NCI-H146 (cell line): ENCODE results near the gene OPN1MW.
"Not testable (repeated sequence)": the region's sequence is repeated elsewhere in the genome, so short reads cannot be mapped to it uniquely, and the experiment has no call there.

Source experiments
- DNase-seq: peaks from one replicate; lab custom pipeline; 2025; lab: John Stamatoyannopoulos, UW

Gene OPN1MW

GRCh38 chrX:154182296-154182695 is at the start of gene OPN1MW:
TSS of gene OPN1MW (plus strand) at chrX:154182596. CDS start at chrX:154182678, 82 bp downstream.
- DNase-seq, result not testable (repeated sequence)

GRCh38 chrX:154135458-154136229 is 46.8 kb upstream of the OPN1MW start:
- DNase-seq, result no peak

- DNase-seq, result peak; percentile 52
Observed at GRCh38 chrX:154136627-154137161, 45.7 kb upstream of the OPN1MW start.

- DNase-seq, result no peak
Observed at GRCh38 chrX:154138857-154139256, 43.5 kb upstream of the OPN1MW start.

GRCh38 chrX:154140206-154140605 is 42.2 kb upstream of the OPN1MW start:
- DNase-seq, result no peak

GRCh38 chrX:154140742-154141141 is 41.7 kb upstream of the OPN1MW start:
- no peak for DNase-seq

- DNase-seq, result no peak
Observed at GRCh38 chrX:154142386-154142785, 40.0 kb upstream of the OPN1MW start.

GRCh38 chrX:154142950-154143745 is 39.2 kb upstream of the OPN1MW start:
- DNase-seq, result no peak

- not testable (repeated sequence) for DNase-seq
Observed at GRCh38 chrX:154144010-154144409, 38.4 kb upstream of the OPN1MW start, which contains the start of gene OPN1LW. TSS of gene OPN1LW (plus strand) at chrX:154144243. CDS start at chrX:154144284, 41 bp downstream.

- DNase-seq, result not testable (repeated sequence)
Observed at GRCh38 chrX:154151030-154151429, 31.4 kb upstream of the OPN1MW start.

- not testable (repeated sequence) for DNase-seq
Observed at GRCh38 chrX:154156221-154156620, 26.2 kb upstream of the OPN1MW start.

GRCh38 chrX:154157207-154157606 is 25.2 kb upstream of the OPN1MW start:
- not testable (repeated sequence) for DNase-seq

- DNase-seq, result not testable (repeated sequence)
Observed at GRCh38 chrX:154159345-154159744, 23.1 kb upstream of the OPN1MW start.

- DNase-seq, result not testable (repeated sequence)
Observed at GRCh38 chrX:154164902-154165301, 17.5 kb upstream of the OPN1MW start.

- not testable (repeated sequence) for DNase-seq
Observed at GRCh38 chrX:154168384-154168783, 14.0 kb upstream of the OPN1MW start.

- DNase-seq, result not testable (repeated sequence)
Observed at GRCh38 chrX:154172535-154172943, 9.9 kb upstream of the OPN1MW start.

GRCh38 chrX:154174356-154174755 is 8.0 kb upstream of the OPN1MW start:
- DNase-seq, result not testable (repeated sequence)

- DNase-seq, result not testable (repeated sequence)
Observed at GRCh38 chrX:154183794-154184193, 1.4 kb downstream of the OPN1MW start.

GRCh38 chrX:154192846-154193245 is 10.4 kb downstream of the OPN1MW start:
- DNase-seq, result not testable (repeated sequence)

- DNase-seq, result not testable (repeated sequence)
Observed at GRCh38 chrX:154194316-154194715, 11.9 kb downstream of the OPN1MW start.

- DNase-seq, result not testable (repeated sequence)
Observed at GRCh38 chrX:154196466-154196865, 14.1 kb downstream of the OPN1MW start.

- not testable (repeated sequence) for DNase-seq
Observed at GRCh38 chrX:154209670-154210418, 27.4 kb downstream of the OPN1MW start.
